NCI-H2107 (cell line): Measurements from ENCODE around the gene GPR108.
"Not testable (repeated sequence)": the region's sequence is repeated elsewhere in the genome, so short reads cannot be mapped to it uniquely, and the experiment has no call there.

ENCODE experiments used
- DNase-seq: peaks from one replicate; lab custom pipeline; 2025; lab: John Stamatoyannopoulos, UW

The GPR108 gene

DNA sequence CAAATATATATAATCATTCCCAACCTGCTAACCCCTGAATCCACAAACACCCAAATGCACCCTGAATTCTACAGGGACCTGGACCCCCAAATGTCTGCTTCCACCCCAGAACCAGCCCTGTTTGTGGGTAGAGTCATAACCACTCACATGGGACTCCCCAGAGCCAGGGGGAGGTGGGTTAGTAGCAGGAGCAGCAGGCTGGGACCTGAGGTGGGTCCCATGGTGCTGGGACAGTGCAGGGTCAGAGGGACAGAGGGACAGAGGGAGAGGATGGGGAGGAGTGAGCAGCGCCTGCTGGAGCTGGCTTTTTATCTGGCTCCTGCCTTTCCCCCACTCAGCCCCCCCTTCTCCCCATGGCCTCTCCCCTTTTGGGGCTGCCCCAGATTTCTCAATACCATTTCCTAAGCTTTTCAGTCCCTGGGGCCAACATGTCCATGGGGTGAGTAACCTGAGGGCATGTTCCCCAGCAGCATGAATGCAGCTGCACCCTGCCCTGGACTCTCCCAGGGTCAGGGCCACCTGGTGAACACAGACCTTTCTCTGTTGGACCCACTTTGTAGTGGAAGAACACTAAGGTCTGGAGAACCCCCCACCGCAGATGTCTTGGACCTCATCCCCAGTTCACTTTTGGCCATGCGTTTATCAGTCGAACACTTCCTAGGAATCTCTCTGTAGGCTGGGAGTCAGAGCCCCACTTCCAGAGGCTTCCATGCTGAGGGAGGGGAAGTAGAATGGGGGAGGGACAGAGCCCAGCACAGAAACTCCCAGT, 16.8 kb downstream of the GPR108 start, which contains the start of gene C3:
Gene C3 (minus strand): TSS at position 282 of the 769 bp plus-strand sequence. CDS start 61 bp downstream, at position 221.
- no peak for DNase-seq

DNA sequence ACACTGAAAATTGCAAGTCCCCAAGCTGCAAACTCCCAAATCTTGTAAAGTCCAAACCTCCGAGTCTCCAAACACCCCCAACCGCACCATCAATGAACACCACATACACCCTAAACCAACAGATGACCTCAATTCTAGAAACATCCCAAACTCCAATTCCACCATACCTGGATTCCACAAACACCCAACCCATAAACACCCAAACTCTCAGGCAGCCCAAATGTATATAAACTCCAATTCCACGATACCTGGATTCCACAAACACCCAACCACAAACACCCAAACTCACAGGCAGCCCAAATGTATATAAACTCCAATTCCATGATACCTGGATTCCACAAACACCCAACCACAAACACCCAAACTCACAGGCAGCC, 17.4 kb downstream of the GPR108 start:
- DNase-seq, result no peak

DNA sequence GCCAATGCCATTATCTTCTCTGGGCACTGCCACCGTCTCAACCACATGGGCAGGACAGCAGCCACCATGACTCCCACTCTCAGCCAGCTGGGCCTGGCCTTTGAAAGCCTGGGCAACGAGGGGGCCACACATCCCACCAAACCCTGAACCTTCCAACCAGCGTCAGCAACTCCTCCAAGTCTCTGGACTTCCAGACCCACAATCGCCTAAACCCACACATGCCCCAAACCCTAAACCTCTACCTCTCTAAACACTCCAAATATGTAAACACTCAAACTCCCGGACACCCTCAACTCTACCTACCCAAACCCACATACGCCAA, 17.9 kb downstream of the GPR108 start:
- no peak for DNase-seq

DNA sequence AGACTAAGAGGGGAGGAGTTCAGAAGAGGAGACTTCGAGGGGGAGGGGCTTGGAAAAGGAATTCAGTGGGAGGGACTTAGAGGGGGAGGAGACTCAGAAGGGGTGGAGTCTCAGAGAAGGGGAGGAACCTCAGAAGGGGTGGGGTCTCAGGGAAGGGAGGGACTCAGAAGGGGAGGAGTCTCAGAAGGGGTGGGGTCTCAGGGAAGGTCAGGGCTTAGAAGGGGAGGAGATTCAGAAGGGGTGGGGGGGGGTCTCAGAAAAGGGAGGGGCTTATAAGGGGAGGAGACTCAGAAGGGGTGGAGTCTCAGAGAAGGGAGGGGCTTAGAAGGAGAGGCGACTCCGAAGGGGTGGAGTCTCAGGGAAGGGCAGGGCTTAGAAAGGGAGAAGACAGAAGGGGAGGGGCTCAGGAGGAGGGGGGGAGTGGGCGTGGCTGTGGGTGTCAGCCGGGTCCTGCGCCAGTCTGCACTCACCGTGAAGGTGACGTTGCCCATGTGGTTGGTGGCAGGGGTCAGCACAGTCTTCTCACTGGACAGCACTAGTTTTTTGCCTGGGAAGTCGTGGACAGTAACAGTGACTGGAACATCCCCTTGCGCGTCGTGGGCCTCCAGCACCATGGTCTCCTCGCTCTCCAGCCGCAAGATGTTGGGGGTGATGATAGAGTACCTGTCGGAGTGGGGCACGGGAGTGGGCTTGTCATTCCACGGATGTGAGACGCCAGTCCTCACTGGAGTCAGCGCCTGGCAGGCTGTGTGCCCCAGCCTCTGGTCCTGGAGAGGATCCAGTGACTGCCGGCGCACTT, 18.4 kb downstream of the GPR108 start:
- no peak for DNase-seq

DNA sequence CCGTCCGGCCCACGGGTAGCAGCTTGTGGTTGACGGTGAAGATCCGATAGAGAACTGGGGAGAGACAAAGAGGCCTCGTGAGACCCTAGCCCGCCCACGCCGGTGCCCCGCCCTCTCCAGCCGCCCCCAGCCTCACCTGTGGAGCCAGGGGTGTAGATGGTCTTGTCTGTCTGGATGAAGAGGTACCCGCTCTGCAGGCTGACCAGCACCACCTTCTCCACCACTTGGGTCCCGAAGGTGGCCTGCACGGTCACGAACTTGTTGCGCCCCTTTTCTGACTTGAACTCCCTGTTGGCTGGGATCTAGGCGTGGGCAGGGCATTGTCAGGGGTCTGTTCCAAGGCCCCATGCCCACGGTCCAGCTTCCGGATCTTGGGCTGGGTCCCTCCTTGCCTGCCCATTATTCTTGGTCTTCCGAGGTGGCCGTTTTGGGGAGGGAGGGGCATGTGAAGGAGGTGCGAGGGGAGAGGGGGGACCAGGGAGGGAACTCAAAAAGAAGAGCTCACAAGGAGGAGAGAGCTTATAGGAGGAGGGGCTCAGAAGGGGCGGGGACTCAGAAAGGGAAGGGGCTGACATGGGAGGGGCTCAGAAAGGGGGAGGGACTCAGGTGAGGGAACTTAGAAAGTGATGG, 19.2 kb downstream of the GPR108 start:
- DNase-seq, result no peak

DNA sequence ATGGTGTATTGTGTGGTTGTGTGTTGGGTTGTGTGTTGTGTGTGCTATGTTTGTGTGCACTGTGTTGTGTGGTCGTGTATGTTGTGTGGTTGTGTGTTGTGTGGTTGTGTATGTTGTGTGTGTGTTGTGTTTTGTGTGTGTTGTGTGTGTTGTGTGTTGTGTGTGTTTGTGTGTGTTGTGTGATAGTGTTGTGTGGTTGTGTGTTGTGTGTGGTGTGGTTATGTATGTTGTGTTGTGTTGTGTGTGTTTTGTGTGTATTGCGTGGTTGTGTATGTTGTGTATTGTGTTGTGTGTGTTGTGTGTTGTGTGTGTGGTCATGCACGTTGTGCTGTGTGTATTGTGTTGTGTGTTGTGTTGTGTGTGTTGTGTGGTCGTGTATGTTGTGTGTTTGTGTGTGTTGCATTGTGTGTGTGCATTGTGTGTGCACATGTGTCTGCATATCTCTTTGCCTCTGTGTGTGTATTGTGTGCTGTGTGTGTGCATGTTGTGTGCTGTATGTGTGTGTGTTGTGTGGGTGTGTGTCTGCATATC, 19.9 kb downstream of the GPR108 start:
- DNase-seq, result no peak

DNA sequence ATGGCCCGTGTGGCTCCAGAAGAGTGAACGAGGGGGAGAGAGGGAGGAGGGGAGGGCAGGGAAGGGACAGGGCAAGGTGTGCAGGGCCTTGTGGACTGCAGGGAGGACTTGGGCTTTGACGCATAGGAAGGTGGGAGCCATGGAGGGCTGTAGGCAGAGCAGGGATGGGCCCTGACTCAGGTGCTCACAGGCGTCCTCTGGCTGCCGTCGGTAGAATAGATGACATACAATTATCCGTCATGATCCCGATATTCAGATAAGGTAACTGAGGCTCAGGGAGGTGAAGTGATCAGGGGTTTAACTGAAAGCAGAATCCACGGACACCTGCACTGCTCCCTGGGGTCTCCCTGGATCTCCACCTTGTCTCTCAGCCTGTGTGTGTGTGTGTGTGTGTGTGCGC, 20.3 kb downstream of the GPR108 start:
- no peak for DNase-seq

DNA sequence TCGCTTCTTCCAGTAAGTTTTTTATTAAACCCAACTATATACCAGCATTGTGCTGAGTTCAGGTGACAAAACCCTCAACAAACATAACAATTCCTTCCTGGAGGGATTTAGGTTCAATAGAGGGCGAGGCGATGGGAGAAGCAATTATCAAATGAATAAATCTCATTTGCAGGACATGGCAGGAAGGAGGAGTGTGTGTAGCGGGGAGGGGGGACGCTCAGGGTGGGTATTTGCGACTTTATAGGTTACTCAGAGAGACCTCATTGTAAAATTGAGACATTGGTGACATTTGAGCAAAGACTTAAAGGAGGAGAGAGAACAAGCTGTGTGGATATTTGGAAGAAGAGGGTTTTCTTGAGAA, 20.8 kb downstream of the GPR108 start:
- DNase-seq, result no peak

DNA sequence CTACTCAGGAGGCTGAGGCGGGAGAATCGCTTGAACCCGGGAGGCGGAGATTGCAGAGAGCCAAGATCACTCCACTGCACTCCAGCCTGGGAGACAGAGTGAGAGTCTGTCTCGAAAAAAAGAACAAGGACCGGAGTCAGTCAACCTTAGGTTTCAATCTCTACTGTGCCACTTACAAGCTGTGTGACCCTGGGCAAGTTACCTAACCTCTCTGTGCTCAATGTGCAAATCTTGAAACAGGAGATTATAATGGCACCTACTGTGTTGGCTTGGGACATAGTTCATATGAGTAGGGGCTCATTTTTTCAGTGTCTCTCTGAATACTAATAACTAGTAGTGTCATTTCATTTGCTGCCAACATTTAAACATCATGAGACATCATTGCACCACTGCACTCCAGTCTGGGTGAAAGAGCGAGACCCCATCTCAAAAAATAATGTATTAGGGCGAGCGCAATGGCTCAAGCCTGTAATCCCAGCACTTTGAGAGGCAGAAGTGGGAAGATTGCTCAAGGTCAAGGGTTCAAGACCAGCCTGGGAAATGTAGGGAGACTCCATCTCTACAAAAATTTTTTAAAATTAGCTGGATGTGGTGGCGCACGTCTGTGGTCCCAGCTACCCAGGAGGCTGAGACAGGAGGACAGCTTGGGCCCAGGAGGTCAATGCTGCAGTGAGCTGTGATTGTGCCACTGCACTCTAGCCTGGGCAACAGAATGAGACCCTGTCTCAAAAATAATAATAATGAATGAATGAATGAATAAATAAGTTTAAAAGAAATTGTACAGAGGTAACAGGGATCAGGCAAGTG, 22.4 kb downstream of the GPR108 start:
- DNase-seq, result no peak

DNA sequence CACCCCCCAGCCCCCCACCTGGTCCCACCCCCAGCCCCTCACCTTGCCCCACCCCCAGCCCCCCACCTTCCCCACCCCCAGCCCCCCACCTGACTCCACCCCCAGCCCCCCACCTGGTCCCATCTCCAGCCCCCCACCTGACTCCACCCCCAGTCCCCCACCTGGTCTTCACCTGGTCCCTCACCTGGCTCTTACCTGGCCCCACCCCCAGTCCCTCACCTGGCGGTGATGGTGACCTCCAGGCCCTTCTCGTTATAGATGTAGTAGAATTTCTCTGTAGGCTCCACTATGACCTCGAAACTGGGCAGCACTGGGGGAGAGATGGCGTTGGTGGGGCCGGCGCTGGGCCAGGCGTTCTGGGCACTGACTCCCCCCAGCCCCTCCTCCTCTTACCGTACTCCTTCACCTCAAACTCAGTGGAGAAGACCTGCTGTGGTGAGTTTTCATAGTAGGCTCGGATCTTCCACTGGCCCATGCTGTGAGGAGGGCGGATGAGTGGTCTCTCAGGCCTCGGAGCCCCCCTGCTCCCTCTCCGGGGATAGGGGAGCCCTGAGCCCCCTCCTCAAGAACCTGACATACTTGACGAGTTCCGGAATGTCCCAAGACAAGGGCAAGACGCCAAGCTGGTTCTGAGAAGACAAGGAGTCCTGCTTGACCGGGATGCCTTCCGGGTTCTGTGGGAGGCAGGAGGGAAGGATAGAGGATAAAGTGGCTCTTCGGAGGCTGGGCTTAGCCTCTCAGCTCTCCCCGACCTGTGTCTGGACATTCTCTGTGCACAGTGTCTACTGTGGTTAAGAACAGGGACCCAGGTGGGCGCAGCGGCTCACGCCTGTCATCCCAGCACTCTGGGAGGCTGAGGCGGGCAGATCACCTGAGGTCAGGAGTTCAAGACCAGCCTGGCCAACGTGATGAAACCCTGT, 23.3 kb downstream of the GPR108 start:
- no peak for DNase-seq

DNA sequence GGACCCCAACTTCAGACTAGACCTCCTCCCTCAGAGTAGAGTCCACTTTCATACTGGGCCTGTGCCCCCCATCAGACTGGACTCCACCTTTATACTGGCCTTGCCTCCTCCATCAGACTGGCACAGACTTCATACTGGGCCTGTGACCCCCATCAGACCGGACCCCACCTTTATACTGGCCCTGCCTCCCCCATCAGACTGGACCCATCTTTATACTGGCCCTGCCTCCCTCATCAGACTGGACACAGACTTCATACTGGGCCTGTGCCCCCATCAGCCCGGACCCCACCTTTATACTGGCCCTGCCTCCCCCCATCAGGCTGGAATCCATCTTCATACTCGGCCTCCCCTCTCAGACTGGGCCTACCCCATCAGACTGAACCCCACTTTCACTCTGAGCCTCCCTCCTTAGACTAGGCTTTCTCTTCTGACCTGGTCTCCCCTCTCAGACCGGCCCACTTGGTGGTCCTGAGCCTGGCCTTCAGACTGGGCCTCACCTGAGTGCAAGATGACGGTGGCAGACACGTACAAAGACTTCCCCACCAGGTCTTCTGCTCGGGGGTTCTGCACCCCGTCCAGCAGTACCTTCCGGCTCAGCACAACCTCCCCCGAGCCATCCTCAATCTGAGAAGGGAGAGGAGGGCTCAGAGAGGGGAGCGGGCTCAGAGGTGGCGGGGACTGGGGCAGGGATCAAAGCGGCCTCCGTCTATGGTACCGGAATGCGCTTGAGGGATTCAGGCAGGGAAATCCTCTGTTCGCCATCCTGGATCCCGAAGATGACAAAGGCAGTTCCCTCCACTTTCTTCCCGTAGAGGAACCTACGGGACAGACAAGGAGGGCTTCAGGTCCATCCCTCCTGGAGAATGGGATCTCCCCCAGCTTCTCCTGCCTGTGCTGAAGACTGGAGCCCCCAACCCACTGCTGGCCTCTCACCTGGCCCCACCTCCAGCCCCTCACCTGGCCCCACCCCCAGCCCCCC, 24.4 kb downstream of the GPR108 start:
- no peak for DNase-seq

DNA sequence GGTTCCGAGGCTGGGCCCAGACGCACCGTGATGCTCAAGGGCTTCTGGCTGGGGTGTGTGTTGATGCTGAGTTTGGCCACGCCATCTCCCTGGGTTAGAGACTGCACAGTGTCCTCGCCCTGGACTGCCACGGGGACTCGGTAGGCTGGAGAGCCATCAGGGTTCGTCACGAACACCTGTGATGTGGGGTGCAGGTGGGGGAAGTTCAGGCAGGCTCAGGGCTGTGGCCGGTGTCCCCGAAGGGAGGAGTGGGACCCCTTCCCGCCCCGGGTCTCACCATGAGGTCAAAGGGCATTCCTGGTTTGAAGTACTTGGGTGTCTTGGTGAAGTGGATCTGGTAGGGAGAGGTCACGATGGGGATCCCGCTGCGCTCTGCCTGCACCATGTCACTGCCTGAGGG, 25.1 kb downstream of the GPR108 start:
- no peak for DNase-seq

DNA sequence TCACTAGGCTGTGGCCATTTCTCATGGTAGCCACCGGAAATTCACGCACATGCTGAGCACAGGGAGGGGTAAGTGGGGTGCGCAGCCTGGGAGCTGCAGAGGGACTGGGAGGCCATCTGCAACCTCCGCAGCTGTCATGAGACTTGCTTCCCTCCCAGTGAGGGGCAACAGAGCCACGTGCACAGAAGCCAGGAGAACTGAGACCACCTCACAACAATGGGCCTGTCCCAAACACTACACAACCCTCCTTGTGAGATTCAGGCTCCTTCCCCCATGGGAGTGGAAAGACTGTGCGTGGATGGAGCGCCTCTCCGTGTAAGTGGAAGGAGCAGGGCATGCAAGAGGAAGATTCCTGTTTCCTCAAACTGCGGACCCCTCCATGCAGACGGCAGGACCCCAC, 25.8 kb downstream of the GPR108 start:
- no peak for DNase-seq

DNA sequence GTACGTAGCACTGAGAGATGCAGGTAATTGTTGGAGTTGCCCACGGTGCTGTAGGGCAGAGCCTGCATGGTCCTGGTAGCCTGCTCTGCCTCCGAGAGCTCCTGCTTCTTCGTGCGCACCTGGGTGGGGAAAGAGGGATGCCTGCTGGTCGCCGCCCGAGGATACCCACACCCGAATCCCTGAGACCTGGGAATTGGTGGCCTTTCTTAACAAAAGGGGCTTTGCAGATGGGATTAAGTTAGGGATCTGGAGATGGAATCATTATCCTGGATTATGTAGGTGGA, 26.4 kb downstream of the GPR108 start:
- DNase-seq, result no peak

DNA sequence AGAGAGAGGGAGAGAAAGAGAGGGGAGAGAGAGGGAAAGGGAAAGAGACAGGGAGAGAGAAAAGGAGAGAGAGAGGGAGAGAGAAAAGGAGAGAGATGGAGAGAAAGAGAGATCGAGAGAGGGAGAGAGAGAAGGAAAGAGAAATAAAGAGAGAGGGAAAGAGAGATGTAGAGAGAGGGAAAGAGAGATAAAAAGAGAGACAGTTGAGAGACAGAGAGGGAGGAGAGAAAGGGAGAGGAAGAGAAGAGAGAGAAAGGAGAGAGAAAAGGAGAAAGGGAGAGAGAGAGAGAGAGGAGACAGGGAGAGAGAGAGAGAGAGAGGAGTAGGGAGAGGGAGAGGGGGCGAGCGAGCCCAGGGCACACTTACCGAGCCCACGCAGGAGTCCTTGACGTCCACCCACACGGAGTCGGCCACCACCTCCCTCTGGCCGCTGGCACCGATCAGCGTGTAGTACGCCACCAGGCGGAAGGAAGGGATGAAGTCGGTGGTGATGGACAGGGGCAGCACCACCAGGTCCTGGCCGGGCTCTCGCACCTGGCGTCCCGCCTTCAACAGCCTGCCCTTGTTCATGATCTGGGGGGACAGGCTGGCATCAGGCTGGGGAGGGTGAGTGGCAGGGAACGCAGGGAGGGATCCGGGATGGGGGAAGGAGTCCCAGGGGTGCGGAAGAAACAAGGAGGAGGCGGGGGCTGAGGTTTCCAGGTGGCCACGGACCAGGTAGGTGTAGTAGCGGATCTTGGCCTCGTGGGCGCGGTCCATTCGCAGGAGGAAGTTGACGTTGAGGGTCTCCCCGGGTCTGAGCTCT, 26.9 kb downstream of the GPR108 start:
- DNase-seq, result no peak

DNA sequence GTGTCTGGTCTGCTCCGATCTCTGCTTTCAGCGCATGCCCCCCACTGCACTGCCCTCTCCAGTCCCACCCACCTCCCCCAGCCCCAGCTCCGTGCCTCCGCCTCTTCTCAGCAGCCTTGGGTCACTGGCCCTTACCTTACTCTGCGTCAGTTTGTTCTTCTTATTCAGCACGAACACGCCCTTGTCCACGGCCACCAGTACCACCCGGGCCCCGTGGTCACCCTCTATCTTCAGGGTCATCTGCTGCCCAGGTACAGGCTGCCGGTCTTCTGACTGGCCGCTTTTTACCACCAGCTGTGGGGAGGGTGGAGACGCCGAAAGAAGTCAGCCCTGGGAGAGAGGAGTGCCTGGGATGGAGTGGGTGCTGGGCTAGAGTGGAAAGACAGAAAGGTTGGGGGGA, 27.8 kb downstream of the GPR108 start:
- DNase-seq, result no peak

DNA sequence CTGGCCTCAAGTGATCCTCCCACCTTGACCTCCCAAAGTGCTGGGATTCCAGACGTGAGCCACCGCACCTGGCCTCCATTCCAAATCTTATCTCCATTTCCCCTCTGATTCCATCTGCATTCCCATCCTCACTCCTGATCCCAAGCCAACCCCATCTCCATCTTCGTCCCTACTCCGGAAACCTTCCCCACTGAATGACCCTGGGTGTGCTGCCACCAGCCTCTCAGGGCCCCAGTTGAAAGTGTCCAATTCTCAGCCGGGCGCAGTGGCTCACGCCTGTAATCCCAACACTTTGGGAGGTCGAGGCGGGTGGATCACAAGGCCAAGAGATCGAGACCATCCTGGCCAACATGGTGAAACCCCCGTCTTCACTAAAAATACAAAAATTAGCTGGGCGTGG, 28.5 kb downstream of the GPR108 start:
- DNase-seq, result not testable (repeated sequence)

DNA sequence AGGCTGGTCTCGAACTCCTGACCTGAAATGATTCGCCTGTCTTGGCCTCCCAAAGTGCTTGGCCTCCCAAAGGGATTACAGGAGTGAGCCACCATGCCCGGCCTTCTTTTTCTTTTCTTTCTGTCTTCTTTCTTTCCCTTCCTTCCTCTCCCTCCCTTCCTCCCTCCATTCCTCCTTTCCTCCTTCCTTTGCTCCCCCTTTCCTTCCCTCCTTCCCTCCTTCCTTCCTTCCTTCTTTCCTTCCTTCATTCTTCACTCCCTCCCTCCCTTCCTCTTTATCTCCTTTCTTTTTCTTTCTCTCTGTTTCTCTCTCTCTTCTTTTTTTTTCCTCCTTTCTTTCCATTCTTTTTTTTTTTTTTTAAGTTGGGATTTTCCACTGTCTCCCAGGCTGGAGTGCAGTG, 29.0 kb downstream of the GPR108 start:
- DNase-seq, result no peak

DNA sequence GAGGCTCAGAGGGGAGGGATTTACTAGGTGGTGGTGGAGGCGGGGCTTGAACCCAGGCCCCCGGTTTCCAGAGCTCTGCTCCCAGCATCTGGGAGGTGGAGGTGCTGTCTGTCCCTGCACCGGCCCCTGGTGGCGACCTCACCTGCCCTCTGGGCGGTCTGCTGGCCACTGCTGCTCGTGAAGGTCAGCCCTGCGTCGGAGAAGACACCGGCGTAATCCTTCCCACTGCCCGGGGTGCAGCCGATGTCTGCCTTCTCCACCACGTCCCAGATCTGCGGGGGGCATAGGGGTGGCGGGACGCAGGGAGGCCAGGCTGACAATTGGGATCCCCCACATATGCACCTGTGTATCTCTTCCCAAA, 29.7 kb downstream of the GPR108 start:
- no peak for DNase-seq
